ENCODE measurements around the gene ZNF469.

DNA sequence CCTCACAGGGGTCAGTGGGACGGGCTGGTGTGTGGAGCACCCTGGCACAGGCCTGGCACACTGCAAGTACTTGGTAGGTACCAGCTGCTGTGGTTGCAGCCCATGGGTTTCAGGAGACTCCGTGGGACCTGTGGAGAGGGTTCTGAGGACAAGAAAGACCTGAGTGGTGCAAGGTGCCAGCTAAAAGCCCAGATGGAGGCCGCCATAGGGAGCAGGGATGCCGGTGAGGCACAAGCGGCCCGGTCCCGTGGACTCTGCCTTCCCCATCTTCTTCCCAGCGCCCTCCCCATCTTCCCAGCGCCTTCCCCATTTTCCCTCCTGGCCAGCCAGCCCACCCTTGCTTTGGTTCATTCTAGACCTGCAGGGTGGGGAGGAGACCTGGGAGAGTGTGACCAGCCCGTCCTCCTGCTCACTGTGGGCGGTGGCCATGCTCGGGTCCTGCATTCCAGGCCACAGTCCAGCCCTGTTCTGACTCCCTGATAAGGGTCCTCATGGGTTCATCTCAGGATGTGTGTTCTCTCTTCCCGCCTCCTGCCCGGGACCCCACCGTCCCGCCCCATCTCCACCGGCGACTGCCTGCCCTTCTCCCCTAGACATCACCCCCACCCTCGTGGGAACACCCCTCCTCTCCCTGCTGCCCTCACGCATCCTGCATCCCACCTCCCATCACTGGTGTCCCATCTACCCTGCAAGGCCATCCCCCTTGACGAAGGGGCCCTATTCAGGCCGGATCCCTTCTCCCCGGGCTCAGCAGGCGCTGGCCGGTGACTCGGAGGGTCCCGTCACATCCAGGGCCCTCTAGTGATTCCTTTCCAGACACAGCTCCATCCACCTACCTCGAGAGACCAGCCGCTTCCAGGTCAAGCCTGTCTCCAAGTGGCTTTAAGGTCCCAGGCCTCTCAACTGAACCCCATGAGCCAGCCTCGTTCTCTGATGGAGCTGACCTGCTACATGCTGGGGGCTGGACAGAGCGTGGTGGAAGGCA is 3.4 kb downstream of the ZNF469 start:
- TF ChIP-seq, protein P1, sequence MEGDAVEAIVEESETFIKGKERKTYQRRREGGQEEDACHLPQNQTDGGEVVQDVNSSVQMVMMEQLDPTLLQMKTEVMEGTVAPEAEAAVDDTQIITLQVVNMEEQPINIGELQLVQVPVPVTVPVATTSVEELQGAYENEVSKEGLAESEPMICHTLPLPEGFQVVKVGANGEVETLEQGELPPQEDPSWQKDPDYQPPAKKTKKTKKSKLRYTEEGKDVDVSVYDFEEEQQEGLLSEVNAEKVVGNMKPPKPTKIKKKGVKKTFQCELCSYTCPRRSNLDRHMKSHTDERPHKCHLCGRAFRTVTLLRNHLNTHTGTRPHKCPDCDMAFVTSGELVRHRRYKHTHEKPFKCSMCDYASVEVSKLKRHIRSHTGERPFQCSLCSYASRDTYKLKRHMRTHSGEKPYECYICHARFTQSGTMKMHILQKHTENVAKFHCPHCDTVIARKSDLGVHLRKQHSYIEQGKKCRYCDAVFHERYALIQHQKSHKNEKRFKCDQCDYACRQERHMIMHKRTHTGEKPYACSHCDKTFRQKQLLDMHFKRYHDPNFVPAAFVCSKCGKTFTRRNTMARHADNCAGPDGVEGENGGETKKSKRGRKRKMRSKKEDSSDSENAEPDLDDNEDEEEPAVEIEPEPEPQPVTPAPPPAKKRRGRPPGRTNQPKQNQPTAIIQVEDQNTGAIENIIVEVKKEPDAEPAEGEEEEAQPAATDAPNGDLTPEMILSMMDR (IDR thresholded peaks at IDR 0.05): no peak
- no peak for TF ChIP-seq POLR2A (IDR thresholded peaks at IDR 0.05)
